PFSK-1 (cell line): ENCODE results near the gene MLC1.

ENCODE experiments used
- FOXP2 ChIP-seq: optimal IDR thresholded peaks from 2 replicates; pipeline ENCODE3; 2011; ENCODE audit warnings: borderline replicate concordance, control low read depth, inconsistent platforms; ENCODE audit not compliant: insufficient read depth; ENCODE audit errors: extremely low read length, extremely low read depth
- POLR2AphosphoS5 ChIP-seq: IDR thresholded peaks from 2 replicates; pipeline ENCODE4 v1.6.1; 2012; ENCODE audit warnings: low read depth, mild to moderate bottlenecking, control low read depth, low read length, moderate library complexity
- REST ChIP-seq, 2 experiments: IDR thresholded peaks; 2 replicates each; pipeline versions ENCODE4 v1.6.1 to v1.8.0; 2011 to 2012; ENCODE audit warnings: low read depth in 2 of 2, low read length in 2 of 2, control low read depth in 1 of 2, inconsistent platforms in 1 of 2, mild to moderate bottlenecking in 1 of 2, moderate library complexity in 1 of 2; ENCODE audit not compliant: insufficient read depth in 1 of 2
- SIN3A ChIP-seq: IDR thresholded peaks from 2 replicates; pipeline ENCODE4 v1.6.1; 2012; ENCODE audit warnings: mild to moderate bottlenecking, low read length, moderate library complexity, borderline replicate concordance; ENCODE audit not compliant: insufficient read depth
- TAF1 ChIP-seq: IDR thresholded peaks from 2 replicates; pipeline ENCODE4 v1.6.1; 2012; ENCODE audit warnings: low read length, control low read depth, borderline replicate concordance; ENCODE audit not compliant: insufficient read depth

MLC1 gene

GRCh38 chr22:50032109-50032871, 52.9 kb downstream of the MLC1 start:
- TF ChIP-seq TAF1 (no peak), FOXP2 (no peak), SIN3A (no peak), REST (IDR thresholded peaks at IDR 0.05; ENCODE audit: insufficient read depth in 1 of 2, low read depth in 2 of 2, low read length in 2 of 2) (no peak), POLR2AphosphoS5 (no peak)

- TF ChIP-seq TAF1 (no peak), POLR2AphosphoS5 (no peak), REST (IDR thresholded peaks at IDR 0.05; ENCODE audit: insufficient read depth in 1 of 2, low read depth in 2 of 2, low read length in 2 of 2) (0 out of 4 replicates have a peak, but pooled peaks of 1 of the 2 experiments have one; percentile 15), FOXP2 (no peak), SIN3A (no peak)
Measured at GRCh38 chr22:50031189-50032091, 53.8 kb downstream of the MLC1 start.

DNA sequence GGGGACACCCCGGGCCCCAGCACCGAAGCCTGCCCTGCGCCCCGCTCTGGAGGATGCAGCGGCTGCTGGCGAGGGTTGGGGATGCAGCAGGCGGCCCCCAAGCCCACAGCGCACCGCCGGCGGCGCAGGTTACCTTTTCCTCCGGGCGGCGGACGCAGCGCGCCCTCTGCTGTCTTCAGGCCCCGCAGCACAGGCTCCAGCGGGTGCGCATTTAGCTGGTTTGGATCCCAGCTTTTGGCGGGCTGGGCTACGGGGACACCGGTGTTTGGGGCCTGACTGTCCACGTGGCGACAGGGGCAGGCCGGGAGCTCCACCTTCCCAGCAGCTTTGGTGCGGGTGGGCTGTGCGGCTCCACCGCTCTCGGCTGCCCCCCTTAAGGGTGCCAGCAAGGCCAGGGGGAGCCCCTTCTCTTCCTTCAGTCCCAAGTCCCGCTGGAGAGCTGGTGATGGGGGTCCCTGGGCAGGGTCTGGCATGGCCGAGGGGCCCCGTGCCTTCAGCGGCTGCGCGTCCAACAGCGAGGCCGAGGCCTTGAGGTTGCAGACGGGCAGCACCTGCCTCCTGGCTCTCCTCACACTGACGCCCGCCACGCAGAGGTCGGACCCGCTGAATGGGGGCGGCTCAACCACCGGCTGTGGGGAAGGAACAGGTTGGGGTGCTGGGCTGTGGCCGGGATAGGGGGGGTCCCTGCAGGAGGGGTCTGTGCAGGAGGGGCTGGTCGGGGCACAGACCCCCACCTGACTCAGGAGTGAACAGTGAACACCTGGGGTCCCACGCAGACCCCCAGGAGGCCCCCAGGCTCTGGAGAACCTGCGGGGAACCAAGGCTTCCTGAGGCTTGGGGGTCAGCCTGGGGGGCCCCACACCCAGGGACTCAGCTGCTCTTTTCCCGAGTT, 54.7 kb downstream of the MLC1 start:
- TF ChIP-seq REST (IDR thresholded peaks at IDR 0.05; ENCODE audit: insufficient read depth in 1 of 2, low read depth in 2 of 2, low read length in 2 of 2), result no peak
- no peak for TF ChIP-seq POLR2AphosphoS5
- TF ChIP-seq SIN3A, result no peak
- TF ChIP-seq FOXP2, result no peak
- TF ChIP-seq TAF1, result no peak

DNA sequence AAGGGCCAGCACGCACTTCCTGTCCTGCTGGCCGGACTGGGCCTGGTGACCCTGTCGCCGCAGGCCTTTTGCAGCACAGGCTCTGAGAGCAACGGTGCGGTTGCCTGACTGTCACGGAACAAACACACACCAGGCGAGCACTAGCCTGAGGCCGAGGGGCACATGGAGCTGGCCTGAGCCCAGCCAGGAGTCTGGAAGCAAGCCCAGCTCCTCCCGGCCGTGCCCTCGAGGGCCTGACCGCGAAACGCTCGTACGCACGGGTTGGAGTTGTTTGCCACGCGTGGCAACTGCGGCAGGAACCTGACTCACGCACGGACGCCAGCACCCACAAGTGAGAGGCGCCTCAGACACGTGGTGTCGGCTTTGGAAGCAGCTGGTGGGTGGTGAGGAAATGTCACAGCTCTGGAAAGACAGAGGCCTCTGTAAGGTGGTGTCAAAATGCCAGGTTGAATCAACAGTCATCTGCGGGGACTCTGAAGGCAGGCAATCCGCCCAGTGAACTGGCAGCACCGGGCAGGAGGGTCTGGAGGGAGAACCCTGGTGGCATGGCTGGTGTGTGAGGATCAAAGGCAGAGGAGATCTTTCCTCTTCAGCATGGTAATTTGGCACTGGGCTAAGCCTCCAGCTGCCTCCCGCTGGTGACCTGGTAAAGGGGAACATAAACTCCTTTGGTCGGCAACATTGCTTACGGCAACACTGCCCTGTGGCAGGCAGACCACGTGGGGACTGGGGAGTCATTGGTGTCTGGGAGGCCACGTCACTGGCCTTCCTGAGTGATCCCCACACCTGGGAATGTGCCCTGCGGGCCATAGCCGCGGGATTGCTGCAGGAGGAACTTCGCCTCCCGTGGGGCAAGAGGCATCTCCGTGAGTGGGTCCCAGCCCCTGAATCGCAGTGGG, 57.3 kb downstream of the MLC1 start:
- TF ChIP-seq FOXP2 (no peak), SIN3A (no peak), TAF1 (no peak), REST (IDR thresholded peaks at IDR 0.05; ENCODE audit: insufficient read depth in 1 of 2, low read depth in 2 of 2, low read length in 2 of 2) (no peak), POLR2AphosphoS5 (no peak)
